CMK (cell line): ENCODE data around the gene IL17RE.

ENCODE experiments used
- DNase-seq: peaks from one replicate; pipeline ENCODE4 v3.0.0-alpha.2; 2010; ENCODE audit warnings: low read depth

IL17RE gene

DNA sequence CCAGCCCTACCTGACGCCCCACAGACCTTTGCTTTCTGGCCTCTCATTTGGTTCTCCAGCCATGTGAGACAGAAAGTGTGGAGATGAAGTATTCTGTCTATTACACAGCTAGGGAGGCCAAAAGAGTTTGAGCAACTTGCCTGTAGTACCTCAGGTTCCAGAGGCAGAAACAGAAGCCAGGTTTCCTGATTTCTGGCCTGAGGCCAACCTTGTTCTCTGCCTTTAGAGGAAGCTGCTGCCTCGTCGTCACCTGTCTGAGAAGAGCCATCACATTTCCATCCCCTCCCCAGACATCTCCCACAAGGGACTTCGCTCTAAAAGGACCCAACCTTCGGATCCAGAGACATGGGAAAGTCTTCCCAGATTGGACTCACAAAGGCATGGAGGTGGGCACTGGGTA lies 3.8 kb downstream of the IL17RE start:
- DNase-seq = no peak

DNA sequence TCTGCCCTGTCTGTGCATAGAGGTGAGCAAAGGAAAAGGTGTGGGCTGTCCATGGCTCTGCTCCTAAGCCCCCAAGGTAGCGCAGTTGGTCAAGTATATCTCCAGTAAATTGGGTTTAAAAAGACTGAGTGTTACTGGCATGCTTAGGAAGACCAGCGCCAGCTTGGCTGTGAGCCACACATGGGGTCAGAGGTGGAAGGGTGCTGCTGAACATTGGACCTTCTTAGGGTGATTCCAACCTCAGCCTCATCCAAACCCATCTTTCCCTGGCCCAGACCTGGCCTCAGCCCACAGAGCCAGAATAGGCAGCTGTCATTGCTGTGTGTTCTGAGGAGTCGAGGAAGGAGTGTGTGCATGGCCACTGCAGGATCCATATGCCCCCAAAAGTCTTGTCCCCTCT lies 5.6 kb downstream of the IL17RE start:
- DNase-seq = no peak

DNA sequence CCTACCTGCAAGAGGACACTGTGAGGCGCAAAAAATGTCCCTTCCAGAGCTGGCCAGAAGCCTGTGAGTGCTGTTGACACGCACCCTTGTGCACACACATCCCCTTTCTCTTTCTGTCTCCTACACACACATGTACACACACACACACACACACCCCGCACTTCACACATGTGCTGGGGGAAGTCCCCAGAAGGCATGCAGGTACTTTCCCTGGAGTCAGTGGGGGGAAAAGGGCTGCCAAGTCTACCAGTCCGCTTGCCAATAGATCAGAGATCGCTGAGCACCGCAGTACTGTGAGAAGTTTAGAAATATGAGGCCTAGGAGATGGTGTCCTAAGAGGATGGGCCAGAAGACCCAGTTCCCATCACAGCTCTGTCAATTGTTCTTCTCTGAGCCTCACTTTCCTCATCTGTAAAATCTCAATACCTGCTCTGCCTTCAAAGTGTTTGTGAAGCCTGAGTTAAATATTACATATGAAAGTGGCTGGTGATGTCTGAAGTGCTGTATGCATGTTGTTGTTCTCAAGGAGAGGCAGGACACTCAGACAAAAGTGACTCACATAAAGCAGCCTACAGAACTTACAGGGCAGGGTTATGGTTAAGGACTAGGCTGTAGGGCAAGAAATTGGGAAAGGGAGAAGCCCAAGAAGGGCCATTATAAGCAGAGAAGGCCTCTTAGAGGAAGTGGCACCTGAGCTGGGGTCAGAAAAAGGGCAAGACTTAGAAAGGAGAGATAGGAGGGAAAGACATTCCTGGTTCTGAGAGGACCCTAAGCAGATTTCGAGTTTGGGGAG lies 6.8 kb downstream of the IL17RE start:
- no peak for DNase-seq

DNA sequence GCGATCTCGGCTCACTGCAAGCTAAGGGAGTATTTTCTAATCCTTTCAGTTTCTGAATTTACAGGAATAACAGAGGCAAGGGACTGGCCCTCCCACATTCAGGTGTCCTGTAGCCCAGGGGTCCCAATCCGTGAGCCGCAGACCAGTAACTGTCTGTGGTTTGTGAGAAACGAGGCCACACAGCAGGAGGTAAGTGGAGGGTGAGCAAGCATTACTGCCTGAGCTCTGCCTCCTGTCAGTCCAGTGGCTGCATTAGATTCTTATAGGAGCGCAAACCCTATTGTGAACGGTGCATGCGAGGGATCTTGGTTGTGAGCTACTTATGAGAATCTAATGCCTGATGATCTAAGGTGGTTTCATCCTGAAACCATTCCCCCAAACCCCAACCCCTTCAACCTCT lies 9.2 kb downstream of the IL17RE start:
- no peak for DNase-seq

DNA sequence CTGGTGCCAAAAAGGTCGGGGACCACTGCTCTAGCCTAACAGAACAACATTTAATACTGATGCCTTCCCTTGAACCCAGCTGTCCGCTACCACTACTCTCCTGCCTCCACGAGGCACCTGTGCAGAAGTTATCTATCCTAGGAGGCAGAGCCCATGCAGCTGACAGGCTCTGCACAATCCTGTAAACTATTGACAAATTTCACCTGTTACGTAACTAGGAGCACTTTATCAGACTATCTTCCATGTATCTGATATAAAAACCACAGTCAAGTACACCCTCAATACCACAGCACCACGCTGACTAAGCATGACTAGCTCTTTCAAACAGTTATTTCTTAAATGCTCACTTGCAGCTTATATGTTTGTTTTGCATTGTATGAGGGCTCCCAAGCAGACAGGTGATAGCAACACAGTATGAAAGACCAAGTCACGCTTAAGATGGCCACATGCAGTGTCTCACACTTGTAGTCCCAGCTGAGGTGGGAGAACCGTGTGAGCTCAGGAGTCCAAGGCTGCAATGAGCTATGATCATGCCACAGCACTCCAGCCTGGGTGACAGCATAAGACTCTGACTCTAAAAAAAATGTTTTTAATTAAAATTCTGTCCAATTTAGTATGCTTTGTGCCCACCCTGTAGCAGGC lies 9.8 kb downstream of the IL17RE start:
- no peak for DNase-seq

DNA sequence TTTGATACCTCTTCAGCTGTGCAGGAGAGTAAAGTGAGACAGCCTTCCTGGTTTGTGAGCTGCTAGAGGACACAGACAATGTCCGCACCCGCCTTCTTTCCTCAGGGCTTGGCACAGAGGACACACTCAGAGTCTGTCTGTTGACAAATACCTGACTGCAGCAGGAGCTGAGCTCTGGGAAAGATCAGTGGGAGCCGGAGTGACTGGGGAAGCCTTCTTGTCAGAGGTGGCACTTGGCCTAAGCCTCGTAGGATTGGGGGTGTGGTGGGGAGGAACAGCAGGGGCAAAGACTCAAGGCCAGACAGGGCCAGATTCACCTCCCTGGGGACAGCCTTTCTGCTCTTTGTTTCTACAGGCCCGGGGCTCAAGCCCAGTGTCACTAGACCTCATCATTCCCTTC lies 11.0 kb downstream of the IL17RE start:
- DNase-seq = no peak

DNA sequence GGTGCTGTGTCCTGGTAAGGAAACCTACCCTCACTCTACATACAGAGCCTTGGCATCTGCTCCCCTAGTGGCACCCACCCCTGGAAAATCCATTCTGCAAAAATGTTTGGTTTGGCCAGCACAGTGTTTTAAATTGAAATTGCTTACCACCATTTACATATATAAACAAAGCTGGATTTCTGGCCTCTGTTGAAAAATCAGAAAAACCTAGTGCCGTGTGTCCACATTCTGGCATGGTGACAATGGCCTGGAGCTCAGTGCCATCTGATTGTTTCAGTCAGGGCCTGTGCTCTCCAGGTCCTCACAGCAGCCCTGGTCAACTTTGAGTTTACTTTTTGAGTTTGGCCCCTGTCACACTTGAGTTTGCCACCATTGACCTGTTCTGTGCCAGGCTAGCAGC lies 11.4 kb downstream of the IL17RE start:
- DNase-seq = no peak

DNA sequence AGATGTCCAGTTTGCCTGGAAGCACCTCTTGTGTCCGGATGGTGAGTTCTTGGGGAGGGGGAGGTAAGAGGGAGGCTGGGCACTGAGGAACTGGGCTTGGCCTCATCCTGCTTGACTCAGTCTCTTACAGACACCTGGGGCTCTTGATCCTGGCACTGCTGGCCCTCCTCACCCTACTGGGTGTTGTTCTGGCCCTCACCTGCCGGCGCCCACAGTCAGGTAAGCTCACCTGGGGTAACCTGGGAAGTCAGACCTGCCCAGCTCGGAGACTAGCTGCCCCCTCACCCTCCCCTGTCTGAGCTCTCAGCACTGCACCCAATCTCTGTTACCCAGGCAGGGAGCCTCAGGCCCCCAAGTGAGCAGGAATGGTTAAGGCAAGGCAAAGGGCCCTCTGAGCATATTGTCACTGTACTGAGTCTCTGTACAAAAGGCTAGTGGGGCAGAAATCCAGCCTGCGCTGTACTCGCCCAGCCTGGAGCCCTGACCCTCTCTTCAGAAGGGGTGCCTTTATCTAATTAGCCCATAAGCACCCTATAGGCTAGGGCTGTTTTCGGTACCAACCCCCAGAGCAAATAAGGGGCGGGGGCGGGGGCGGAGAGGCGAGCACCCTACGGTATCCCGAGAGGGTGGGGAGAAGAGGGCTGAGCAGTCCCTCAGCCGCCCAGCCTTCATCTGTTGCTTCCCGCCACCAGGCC lies 12.1 kb downstream of the IL17RE start:
- no peak for DNase-seq

DNA sequence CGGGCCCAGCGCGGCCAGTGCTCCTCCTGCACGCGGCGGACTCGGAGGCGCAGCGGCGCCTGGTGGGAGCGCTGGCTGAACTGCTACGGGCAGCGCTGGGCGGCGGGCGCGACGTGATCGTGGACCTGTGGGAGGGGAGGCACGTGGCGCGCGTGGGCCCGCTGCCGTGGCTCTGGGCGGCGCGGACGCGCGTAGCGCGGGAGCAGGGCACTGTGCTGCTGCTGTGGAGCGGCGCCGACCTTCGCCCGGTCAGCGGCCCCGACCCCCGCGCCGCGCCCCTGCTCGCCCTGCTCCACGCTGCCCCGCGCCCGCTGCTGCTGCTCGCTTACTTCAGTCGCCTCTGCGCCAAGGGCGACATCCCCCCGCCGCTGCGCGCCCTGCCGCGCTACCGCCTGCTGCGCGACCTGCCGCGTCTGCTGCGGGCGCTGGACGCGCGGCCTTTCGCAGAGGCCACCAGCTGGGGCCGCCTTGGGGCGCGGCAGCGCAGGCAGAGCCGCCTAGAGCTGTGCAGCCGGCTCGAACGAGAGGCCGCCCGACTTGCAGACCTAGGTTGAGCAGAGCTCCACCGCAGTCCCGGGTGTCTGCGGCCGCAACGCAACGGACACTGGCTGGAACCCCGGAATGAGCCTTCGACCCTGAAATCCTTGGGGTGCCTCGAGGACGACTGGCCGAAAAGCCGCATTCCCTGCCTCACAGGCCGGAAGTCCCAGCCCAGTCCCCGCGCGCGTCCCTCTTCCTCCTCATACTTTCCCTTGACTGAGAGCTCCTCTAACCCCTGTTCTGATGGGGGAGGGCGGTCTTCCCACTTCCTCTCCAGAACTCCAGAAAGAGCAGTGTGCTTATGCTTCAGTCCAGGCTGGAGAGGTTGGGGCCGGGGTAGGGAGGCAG lies 12.8 kb downstream of the IL17RE start:
- DNase-seq = peak; percentile 70

DNA sequence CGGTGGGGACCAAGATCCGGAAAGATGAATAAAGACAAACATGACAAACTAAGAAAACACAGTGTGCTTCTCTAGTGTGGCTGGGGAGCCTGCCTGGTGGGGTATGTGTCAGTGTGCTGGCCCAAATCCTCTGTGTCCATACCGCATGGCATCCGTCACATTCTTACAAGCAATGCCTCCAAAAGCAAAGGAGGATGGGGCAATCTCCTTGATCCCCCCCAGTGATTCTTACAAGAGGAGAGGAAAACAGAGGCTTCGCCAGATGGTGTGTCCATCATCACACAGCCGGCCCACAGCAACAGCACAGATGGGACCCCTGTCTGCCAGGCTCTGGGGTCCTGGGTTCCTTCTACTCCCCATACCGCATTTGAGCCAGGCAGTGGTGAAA lies 13.7 kb downstream of the IL17RE start:
- DNase-seq = no peak

DNA sequence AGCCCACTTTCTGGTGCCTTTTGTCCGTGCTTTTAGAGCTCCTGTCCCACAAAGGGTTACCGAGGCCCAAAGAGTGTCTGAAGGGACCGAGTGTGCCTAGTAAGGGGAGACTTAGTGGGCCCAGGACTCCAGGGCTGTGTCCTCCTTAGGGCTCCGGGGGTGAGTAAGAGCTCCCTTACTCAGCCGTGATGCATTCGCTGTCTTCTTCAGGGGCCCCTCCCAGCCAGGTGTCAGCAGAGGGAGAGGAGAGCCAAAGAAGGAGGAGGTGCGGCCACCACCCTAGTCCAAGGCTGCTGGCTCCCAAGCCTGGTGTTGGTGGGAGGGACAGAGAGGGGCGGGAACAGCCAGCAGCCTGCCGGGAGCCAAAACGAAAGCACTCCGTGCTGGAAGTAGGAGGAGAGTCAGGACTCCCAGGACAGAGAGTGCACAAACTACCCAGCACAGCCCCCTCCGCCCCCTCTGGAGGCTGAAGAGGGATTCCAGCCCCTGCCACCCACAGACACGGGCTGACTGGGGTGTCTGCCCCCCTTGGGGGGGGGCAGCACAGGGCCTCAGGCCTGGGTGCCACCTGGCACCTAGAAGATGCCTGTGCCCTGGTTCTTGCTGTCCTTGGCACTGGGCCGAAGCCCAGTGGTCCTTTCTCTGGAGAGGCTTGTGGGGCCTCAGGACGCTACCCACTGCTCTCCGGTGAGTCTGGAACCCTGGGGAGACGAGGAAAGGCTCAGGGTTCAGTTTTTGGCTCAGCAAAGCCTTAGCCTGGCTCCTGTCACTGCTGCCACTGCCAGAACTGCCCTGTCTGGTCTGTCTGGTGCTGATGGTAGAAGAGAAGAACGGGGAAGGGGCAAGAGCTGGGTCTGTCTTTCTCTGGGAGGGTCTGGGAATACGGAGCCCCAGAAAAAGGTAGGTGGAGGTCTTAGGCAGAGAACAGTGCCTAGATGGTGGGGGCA lies 14.4 kb downstream of the IL17RE start, which contains the start of gene IL17RC:
Gene IL17RC (plus strand): TSS at position 365 of the 947 bp plus-strand sequence. CDS start 218 bp downstream, at position 583.
- DNase-seq = no peak

DNA sequence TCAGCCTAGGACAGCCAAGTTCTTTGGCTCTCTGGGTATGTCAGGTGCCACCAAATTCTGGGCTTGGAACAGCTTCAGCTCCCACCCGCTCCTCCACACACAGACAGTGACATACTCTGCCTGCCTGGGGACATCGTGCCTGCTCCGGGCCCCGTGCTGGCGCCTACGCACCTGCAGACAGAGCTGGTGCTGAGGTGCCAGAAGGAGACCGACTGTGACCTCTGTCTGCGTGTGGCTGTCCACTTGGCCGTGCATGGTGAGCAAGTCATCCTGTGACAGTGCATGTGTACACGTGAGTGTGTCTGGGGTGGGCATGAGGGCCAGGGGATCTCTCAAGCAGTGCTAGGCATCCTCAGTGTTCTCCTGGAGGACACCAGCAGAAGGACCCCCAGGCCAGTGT lies 15.2 kb downstream of the IL17RE start:
- DNase-seq = no peak

DNA sequence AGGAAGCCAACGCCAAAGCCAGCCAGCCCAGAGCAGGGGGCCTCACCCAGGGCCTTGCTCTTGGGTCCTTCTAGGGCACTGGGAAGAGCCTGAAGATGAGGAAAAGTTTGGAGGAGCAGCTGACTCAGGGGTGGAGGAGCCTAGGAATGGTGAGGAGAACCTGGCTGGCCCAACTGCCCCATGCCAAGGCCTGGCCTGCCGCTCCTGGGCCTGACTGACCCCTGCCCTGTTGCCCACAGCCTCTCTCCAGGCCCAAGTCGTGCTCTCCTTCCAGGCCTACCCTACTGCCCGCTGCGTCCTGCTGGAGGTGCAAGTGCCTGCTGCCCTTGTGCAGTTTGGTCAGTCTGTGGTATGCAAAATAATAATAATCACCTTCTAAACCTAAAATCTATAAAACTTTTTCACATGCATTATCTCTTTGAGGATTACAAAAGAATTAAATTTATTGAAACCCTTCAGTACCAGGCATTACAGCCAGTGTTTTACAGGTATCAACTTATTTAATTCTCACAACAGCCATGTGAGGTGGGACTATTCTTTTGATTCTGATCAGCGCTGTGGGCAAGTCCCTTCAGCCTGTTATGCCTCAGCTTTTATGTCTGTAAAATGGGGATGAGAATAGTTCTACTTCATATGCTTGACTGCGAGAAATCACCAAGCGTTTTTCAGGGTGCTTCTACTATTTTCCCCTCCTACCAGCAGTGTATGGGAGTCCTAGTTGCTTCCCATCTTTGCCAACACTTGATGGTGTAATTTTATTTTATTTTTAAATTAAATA lies 15.8 kb downstream of the IL17RE start:
- no peak for DNase-seq

DNA sequence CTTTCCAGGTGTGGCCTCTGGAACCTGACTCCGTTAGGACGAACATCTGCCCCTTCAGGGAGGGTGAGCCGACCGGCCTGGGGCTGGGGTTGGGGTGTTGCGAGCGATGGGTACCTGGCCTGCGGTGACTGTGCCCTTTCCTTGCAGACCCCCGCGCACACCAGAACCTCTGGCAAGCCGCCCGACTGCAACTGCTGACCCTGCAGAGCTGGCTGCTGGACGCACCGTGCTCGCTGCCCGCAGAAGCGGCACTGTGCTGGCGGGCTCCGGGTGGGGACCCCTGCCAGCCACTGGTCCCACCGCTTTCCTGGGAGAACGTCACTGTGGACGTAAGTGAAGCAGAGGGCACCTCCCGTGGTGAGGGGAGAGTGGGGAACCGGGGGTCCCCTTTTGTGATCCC lies 25.5 kb downstream of the IL17RE start:
- no peak for DNase-seq

DNA sequence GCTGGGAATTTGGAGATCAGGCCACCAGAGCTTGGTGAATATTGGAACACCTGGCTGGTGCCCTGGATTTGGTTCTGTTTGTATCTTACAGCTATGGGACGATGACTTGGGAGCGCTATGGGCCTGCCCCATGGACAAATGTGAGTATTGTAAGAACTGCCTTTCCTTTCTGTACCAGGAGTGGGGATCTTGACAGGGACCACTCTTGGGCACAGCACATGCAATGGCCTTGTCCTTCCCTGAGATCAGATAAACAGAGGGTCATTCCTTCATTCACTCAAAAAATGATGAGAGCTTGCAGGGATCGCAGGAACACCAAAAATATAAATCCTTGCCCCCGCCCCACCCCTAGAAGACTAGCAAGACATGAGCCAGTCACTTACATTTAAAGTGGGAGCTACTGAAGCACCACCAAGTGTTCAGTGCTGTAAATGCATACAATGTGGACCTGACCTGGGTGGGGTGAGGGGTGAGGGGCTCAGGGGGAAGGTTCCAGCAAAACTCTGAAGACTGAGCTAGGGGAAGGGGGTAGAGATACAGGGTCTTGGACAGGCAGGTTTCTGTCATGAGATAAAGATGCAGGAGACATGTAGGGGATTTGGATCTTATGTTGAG lies 28.3 kb downstream of the IL17RE start:
- DNase-seq = no peak

DNA sequence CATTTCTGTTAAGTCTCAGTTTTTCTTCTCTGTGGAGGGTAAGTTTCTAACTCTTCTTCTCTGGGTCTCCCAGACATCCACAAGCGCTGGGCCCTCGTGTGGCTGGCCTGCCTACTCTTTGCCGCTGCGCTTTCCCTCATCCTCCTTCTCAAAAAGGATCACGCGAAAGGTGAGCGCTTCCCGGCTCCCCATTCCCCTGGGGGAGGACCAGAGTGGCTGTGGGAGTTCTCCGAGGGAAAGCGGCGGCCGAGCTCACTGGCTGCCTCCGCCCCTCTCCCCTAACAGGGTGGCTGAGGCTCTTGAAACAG lies 29.8 kb downstream of the IL17RE start:
- DNase-seq = no peak

DNA sequence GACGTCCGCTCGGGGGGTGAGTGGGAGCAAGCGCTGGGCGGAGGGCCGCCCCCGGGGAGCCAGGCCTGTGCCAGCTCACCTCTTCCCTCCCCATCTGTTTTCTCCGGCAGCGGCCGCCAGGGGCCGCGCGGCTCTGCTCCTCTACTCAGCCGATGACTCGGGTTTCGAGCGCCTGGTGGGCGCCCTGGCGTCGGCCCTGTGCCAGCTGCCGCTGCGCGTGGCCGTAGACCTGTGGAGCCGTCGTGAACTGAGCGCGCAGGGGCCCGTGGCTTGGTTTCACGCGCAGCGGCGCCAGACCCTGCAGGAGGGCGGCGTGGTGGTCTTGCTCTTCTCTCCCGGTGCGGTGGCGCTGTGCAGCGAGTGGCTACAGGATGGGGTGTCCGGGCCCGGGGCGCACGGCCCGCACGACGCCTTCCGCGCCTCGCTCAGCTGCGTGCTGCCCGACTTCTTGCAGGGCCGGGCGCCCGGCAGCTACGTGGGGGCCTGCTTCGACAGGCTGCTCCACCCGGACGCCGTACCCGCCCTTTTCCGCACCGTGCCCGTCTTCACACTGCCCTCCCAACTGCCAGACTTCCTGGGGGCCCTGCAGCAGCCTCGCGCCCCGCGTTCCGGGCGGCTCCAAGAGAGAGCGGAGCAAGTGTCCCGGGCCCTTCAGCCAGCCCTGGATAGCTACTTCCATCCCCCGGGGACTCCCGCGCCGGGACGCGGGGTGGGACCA lies 30.4 kb downstream of the IL17RE start:
- DNase-seq = peak; percentile 74

DNA sequence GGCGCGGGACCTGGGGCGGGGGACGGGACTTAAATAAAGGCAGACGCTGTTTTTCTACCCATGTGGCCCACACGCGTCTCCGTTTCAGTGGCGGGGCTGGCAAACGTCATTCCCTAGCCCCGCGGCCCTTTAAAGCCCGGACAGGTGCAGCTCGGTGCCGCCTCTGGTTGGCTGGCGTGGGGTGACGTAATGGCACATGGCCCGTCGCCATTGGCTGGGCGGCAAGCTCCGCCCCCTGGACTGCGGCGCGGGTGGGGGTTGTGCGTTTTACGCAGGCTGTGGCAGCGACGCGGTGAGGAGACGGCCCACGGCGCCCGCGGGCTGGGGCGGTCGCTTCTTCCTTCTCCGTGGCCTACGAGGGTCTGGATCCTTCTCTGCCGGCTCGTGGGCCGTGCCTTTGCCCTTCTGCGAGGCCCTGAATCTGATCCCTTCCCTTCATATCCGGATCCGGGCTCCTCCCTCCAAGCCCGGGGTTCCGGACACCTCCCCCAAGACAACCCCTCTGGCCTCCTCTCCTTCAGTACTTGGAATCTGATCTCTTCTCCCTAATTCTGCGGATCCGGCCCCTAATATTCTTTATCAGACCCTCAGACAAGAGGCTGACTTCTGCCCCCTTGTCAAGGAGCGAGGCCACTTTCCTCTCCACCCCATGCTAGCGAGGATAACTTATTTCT lies 31.1 kb downstream of the IL17RE start, which contains the start of gene CRELD1:
Gene CRELD1 (plus strand): TSS at position 274 of the 674 bp plus-strand sequence. CDS start 605 bp downstream, outside the sequence.
- peak; percentile 94 for DNase-seq

DNA sequence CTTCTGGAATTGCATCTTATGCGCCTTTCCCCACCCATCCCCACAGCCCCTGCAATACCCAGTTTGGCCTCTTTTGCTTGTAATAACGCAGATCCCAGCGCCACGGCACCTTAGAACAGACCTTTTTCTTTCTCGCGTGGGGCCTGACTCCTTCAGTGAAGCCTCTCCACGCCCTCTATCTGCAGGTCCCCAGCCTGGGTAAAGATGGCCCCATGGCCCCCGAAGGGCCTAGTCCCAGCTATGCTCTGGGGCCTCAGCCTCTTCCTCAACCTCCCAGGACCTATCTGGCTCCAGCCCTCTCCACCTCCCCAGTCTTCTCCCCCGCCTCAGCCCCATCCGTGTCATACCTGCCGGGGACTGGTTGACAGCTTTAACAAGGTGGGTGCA lies 31.6 kb downstream of the IL17RE start:
- peak; percentile 48 for DNase-seq
